T47D (cell line): ENCODE measurements around the gene CCDC93.

ENCODE experiments used
- DNase-seq, 2 experiments: peaks; one replicate each; pipeline versions ENCODE4 v3.0.0 to v3.0.0-alpha.2; 2011 to 2012; ENCODE audit warnings: low read depth in 1 of 2, low spot score in 1 of 2
- JUND ChIP-seq: IDR thresholded peaks from 2 replicates; pipeline ENCODE4 v1.6.1; 2012; ENCODE audit warnings: low read depth
- in situ Hi-C: cut with HindIII; loops from 2 replicates; pipeline ENCODE4 v1.10.0; 2016; ENCODE audit warnings: low sequenced_read_pairs, low pct_unique_long_range_greater_than_20kb

The CCDC93 gene, protein sequence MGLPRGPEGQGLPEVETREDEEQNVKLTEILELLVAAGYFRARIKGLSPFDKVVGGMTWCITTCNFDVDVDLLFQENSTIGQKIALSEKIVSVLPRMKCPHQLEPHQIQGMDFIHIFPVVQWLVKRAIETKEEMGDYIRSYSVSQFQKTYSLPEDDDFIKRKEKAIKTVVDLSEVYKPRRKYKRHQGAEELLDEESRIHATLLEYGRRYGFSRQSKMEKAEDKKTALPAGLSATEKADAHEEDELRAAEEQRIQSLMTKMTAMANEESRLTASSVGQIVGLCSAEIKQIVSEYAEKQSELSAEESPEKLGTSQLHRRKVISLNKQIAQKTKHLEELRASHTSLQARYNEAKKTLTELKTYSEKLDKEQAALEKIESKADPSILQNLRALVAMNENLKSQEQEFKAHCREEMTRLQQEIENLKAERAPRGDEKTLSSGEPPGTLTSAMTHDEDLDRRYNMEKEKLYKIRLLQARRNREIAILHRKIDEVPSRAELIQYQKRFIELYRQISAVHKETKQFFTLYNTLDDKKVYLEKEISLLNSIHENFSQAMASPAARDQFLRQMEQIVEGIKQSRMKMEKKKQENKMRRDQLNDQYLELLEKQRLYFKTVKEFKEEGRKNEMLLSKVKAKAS

DNA sequence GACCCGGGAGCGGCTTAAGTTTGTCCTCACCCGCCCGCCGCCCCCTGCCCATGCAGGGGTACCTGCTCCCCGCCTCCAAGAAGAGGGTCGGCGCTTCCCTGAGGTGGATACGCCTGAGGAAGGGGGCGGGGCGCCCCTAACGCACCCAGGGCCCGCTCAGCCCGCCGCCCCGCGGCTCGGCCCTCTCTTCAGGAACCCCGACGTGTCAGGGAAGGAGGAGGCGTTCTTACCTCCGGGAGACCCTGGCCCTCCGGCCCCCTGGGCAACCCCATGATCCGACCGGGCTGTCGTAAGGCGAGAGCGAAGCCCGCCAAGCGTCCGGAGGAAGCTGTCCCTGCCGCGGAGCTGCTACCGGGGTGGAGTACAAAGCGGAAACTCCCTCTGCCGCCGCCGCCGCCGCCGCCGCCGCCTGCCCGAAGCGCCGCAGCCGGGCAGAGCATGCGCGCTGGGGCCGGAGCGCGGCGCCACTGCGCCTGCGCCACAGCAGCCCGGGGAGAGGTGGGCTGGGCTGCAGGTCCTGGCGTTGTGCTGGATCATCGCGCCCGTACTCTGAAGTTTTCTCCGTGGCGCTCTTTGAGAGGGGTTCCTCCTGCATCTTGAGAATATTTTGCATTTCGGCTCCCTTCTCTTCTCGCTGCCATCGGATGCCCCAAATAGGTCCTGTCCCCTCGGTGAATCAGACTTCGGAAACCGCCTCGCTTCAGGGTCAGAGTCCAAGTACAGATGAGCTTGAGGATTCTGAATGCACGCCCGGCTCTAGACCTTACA lies at the start of gene CCDC93:
Gene CCDC93, minus strand, starts transcription at position 347 of the 768 bp plus-strand sequence. Its CDS starts 75 bp downstream, at position 272.
- in situ Hi-C loops: no loop called here
- TF ChIP-seq JUND: no peak
- peak; percentile 77 to 93 for DNase-seq

DNA sequence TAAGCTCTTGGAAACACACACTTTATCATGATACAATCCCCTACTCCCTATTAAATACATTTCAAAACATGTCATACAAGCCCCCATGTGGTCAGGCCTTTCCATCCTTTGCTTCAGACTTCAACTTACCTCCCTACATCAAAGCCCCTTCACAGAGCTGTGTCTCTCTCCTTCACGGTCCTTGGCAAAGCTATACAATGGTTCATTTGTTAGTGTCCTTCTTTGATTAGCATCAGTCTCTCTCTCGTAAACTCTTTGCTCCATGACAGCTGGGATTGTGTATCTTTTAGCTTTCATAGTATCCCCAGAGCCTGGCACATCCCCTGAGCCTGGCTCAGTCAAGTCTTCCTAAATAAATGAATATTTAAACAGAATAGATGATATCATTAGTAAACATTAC lies 48.8 kb upstream of the CCDC93 start:
- in situ Hi-C loops: no loop called here
- no peak for TF ChIP-seq JUND

DNA sequence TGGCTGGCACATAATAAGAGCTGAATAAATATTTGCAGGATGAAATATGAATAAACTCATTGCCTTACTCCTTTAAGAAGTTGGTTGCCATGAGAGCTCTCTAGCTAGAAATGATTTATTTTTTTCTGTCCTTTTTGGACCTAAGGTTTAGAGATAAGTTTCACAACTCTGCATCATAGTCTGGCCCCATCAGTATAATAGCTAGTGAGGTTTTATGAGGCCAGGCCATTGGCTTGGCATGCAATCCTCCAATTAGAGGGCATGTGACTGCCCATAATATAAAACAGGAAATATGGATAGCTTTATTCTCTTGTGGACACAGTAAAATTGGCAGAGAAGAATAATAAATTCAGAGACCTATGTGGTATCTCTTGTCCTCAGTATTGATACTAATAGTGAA lies 48.2 kb upstream of the CCDC93 start:
- no peak for DNase-seq
- in situ Hi-C loops: no loop called here
- TF ChIP-seq JUND: no peak

More for the DNA sequence above, 48.8 kb upstream of the CCDC93 start:
- no peak for DNase-seq

DNA sequence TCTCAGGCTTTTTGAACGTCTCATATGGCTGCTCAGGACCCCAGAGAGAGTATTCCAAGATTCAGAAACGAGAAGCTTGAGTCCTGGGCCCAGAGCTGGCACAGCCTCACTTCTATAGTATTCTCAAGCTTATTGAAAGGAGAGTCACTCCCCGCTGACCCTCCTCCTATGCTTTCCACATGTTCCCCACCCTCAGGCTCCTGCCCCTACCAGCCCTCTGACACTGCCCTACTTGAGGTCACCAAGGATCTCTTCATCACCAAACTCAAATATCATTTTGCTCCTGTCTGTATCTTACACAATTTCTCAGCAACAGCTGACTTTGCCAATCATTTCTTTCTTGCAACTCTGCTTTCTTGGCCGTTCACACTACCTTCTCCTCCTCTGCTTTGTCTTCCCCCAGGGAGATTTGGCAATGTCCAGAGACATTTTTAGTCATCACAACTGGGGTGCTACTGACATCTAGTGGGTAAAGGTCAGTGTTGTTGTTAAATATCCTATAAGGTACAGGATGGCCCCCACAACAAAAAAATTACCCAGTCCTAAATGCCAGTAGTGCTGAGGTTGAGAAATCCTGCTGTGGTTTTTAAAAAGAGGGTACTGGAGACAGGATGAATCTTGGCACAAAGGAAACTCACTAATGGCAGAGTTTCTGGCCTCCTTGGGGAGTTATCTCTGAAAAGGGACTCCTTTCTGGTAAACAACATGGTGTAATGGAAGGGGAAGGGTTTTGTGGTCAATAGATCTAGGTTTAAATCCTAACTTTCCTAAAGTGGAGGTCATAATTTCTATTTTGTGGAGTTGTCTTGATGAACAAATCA lies 47.5 kb upstream of the CCDC93 start:
- TF ChIP-seq JUND: no peak
- peak in 1 of 2 experiments; percentile 81 for DNase-seq
- in situ Hi-C loops: no loop called here

DNA sequence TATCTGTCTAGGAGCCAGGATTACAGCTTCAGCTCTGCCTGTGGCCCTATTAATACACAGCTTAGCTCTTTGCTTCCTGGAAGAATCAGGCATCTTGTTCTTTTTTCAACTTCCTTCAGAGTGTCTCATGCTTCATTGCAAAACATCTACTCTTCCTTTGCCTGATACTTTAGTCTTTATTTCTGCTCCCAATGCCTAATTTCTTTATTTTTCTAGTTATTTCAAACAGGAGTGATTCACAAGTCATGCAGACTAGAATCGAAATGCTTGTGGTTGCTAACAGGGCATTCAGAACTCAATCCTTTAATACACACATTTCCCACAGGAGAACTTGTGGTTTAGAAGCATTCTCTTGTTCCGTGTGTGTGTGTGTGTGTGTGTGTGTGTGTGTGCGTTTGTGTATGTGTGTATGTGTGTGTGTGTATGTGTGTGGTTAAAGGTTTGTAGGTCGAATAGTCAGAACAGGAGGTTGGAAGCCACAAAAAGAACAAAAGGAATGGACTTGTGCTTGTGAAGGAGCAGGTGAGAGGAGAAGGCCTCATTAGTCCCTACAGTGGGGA lies 46.1 kb upstream of the CCDC93 start:
- in situ Hi-C loops: no loop called here
- no peak for TF ChIP-seq JUND
- no peak for DNase-seq

DNA sequence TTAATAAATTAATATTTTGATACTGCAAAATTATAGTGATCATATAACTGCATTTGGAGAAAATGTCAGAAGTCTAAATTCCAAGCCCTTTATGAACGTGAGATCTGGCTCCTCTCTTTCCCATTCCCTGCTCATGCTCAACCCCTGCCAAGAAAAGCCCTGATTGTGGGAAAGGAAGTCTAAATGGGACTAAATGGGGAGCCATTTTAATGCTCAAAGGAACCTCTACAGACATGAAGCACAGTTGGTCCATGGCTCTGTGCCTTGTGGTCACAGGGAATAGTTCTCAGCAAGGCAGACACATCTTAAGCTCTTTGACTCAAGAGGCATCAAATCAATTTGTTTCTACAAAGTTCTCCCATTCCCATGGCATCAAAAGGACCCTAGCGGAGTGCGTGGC lies 45.1 kb upstream of the CCDC93 start:
- no peak for DNase-seq
- TF ChIP-seq JUND: no peak
- in situ Hi-C loops: no loop called here

DNA sequence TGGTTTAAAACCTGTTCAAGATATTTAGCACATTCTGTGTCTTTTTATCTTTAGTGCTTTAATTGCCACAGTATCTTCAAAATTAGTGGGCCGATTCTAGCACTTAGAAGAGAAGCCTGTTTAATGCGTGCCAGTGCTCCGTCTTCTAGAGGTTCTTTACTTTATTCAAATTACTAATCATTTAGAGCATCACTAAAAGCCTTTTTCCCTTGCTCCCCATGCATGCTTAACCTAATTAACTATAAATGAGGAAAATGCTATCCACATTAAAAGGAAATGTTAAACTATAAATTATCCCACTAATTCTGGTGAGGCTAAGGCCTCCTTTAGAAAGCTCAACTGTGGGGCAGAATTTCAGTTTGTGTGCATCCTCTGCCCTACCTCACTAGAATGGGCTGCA lies 42.9 kb upstream of the CCDC93 start:
- in situ Hi-C loops: no loop called here
- no peak for DNase-seq
- no peak for TF ChIP-seq JUND

DNA sequence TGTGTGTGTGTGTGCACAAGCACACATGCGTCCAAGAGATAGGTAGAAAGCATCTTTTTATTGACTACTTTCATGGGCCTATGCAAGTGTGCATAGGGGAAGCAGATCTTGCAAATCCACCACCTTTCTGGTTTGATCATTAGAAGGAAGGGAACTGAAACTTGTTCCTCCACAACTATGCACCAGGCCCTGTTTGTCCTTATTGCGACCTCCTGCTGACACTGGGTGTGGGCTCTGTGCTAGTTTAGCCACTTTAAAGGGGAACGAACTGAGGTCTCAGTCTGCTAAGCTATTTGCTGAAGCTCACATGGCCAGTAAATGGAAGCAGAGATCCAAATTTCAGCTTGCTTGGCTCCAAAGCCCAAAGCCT lies 42.3 kb upstream of the CCDC93 start:
- TF ChIP-seq JUND: no peak
- DNase-seq: no peak
- in situ Hi-C loops: no loop called here

DNA sequence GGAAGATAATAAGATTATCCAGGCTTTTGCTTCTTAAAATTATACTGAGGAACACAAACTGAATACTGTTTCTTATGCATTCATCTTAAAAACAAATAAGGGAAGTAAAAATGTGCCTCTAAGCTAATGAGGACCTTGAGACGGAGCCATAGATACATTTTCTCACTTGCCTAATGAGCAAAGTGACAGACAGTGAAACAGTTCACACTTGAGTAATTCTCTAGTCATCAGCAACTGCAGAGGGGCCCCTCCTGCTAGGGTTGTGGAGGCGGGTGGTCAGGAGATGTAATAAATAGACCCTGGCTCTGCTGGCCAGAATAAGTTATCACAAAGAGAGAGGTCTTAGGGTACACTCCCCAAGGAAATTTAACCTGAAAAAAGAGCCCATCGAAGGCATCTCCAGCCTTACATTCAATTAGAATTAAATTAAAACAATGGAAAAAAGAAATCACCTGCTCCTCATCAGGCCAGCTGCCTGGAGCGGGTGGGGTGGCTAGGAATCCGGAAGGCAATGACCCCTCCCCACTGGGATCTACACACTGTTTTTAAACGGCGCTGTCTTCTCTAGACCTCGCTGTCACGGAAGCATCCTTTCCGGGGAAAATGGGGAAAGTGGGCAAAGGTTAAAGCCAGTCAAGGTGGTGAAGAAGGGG lies 41.8 kb upstream of the CCDC93 start:
- no peak for DNase-seq
- no peak for TF ChIP-seq JUND
- in situ Hi-C loops: no loop called here

DNA sequence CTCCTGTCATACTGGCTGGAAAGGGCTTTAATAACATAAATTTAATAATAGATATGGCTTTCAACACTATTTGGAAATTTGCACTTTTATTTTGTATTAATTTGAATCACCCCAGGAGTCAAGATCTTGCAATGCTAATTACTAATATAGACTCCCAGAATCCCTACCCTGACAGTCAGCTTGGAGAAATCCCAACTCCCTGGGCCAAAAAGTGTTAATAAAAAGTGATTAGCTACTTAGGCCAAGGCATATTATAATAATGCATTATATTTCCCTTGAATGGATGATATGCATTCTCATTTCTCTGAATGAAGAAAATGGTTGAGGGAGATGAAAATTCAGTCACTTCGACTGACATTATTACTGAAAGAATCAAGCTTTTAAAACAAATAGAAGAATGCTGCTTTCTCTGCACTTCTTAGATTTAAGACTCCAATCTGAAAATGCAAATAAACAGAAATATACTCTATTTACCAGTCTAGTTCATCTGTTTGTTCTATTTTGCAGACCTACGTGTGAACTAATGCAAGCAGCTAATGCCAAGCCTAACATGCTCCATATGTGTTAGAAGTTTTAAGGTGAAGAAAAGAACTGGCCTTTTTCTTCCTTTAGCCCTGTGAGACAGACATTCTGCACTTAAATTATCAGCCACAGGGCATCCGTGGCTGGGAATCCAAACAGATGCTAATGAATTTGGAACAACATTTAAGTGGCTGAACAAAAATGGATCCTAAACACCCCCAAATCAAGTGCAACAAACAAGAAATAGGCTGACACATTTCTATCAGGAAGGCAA lies 40.5 kb upstream of the CCDC93 start:
- in situ Hi-C loops: no loop called here
- no peak for TF ChIP-seq JUND

DNA sequence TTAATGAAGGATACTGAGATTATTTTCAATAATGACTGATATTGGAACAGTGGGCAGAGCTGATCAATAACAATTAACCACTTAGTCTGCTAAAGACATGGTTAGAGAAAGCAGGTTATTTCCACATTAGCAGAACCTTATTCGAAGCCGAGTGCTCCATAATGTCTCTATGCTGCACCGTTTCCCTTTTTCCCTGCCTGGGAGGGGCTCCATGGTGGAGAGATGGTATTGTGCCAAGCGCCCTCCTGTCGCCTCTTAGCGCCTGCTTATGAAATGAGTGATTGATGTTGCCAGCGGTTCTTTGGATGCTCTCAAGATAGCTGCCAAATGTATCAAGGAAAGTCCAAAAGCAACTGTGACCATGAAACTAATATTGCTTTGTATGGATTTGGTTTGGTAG lies 39.8 kb upstream of the CCDC93 start:
- in situ Hi-C loops: no loop called here
- no peak for DNase-seq
- TF ChIP-seq JUND: no peak

More for the DNA sequence above, 40.5 kb upstream of the CCDC93 start:
- DNase-seq: no peak
